GM12878 (cell line): ENCODE results near the gene IL1RAP. TPM values are rescaled to one million over a fixed set of nuclear protein-coding genes. Genes with fewer than 3 reads are reported as not detected.

Source experiments
- ATAC-seq: fragments of 200-7000 bp; cut with Tn5 transposase; 3 replicates; pipeline ENCODE4 v1.9.1; 2020; ENCODE audit warnings: mild to moderate bottlenecking, moderate library complexity
- BruUV-seq: library from RNA; stranded (reverse); fragments of 400-500 nt; replicated peaks from 2 replicates; lab custom pipeline; 2021; lab: Mats Ljungman, UMichigan
- CTCF ChIA-PET: fragments of 300-600 bp; sonication (Branson Sonifier 250); formaldehyde crosslinking; extraction: SDS; loops from one replicate; lab custom pipeline; 2021; ENCODE audit warnings: inconsistent platforms; lab: Yijun Ruan, JAX
- POLR2A ChIA-PET: fragments of 350-600 bp; formaldehyde crosslinking; extraction: SDS; loops from one replicate; lab custom pipeline; 2021; ENCODE audit warnings: inconsistent platforms; lab: Charles Lee
- RAD21 ChIA-PET: fragments of 300-600 bp; sonication (Branson Sonifier 250); formaldehyde crosslinking; loops from one replicate; lab custom pipeline; 2023; ENCODE audit warnings: antibody characterized with exemption; ENCODE audit not compliant: unreplicated experiment; lab: Charles Lee
- SMC1A ChIA-PET: fragments of 300-600 bp; sonication (Branson Sonifier 250); formaldehyde crosslinking; loops from one replicate; lab custom pipeline; 2023; ENCODE audit not compliant: unreplicated experiment, uncharacterized antibody; lab: Charles Lee
- DNase-seq: peaks from one replicate; pipeline ENCODE4 v3.0.0-alpha.2; 2011; ENCODE audit warnings: low read depth, low spot score
- FAIRE-seq: peaks from 3 replicates; lab custom pipeline; 2011; peaks lifted over from hg19 to GRCh38; lab: Jason Lieb, UNC
- H2AFZ ChIP-seq: 2 replicates; pipeline ENCODE4 v1.6.0; 2011; ENCODE audit warnings: low read depth, low read length, control low read depth; ENCODE audit not compliant: control insufficient read depth
- H3K27ac ChIP-seq: 2 replicates; pipeline ENCODE4 v1.5.1; 2011; ENCODE audit warnings: control low read depth; ENCODE audit not compliant: control insufficient read depth, insufficient read depth
- H3K27me3 ChIP-seq, 2 experiments: replicated peaks in 1 of 2; 2 replicates each; pipeline versions ENCODE4 v1.6.0 to v1.6.1; 2011; ENCODE audit warnings: low read length in 1 of 2; ENCODE audit not compliant: control insufficient read depth in 2 of 2, insufficient read depth in 2 of 2
- H3K36me3 ChIP-seq, 2 experiments: 2 replicates each; pipeline ENCODE4 v1.5.1; 2011; ENCODE audit warnings: low read length in 1 of 2; ENCODE audit not compliant: control insufficient read depth in 2 of 2, insufficient read depth in 2 of 2
- H3K4me1 ChIP-seq: 2 replicates; pipeline ENCODE4 v1.6.1; 2011; ENCODE audit warnings: mild to moderate bottlenecking, low read length, moderate library complexity, mixed read lengths; ENCODE audit not compliant: control insufficient read depth, insufficient read depth
- H3K4me2 ChIP-seq: 2 replicates; pipeline ENCODE4 v1.6.0; 2011; ENCODE audit warnings: control low read depth; ENCODE audit not compliant: control insufficient read depth, insufficient read depth
- H3K4me3 ChIP-seq: fragments of 200-600 bp; sonication (generic); 2 replicates; pipeline ENCODE4 v1.5.1; 2016
- H3K79me2 ChIP-seq: 2 replicates; pipeline ENCODE4 v1.6.0; 2011; ENCODE audit warnings: low read length; ENCODE audit not compliant: control insufficient read depth, insufficient read depth
- H3K9ac ChIP-seq: 2 replicates; pipeline ENCODE4 v1.8.0; 2011; ENCODE audit warnings: low read length, control low read depth, mixed read lengths; ENCODE audit not compliant: control insufficient read depth, insufficient read depth
- H3K9me3 ChIP-seq: replicated peaks from 3 replicates; pipeline ENCODE4 v1.5.1; 2011; ENCODE audit warnings: mild to moderate bottlenecking, low read length; ENCODE audit not compliant: control insufficient read depth, insufficient read depth
- H4K20me1 ChIP-seq: 2 replicates; pipeline ENCODE4 v1.6.0; 2011; ENCODE audit not compliant: control insufficient read depth, insufficient read depth
- BRCA1 ChIP-seq: IDR thresholded peaks from 2 replicates; pipeline ENCODE4 v1.6.1; 2011; ENCODE audit warnings: low read depth, low read length, improper control_type of control experiment
- CHD4 ChIP-seq: fragments of 200-600 bp; sonication (generic); IDR thresholded peaks from 2 replicates; pipeline ENCODE4 v1.6.1; 2016; ENCODE audit warnings: mild to moderate bottlenecking
- CREB1 ChIP-seq: IDR thresholded peaks from 2 replicates; pipeline ENCODE4 v1.6.1; 2012; ENCODE audit warnings: low read depth, mild to moderate bottlenecking, inconsistent platforms
- ETV6 ChIP-seq, 2 experiments: fragments of 450-650 bp in 1 of 2; IDR thresholded peaks in 1 of 2; conservative IDR thresholded peaks in 1 of 2; 2 replicates each; pipeline ENCODE4 v1.6.1; 2014; ENCODE audit warnings: antibody characterized with exemption in 1 of 2, borderline replicate concordance in 1 of 2, low read depth in 1 of 2, mild to moderate bottlenecking in 1 of 2, moderate library complexity in 1 of 2
- FOXK2 ChIP-seq: fragments of 450-650 bp; IDR thresholded peaks from 2 replicates; pipeline ENCODE4 v1.6.1; 2017; ENCODE audit warnings: mild to moderate bottlenecking, moderate library complexity
- MTA3 ChIP-seq: IDR thresholded peaks from 2 replicates; pipeline ENCODE4 v1.6.1; 2012; ENCODE audit warnings: low read length, inconsistent platforms, borderline replicate concordance
- NFIC ChIP-seq: IDR thresholded peaks from 2 replicates; pipeline ENCODE4 v1.6.1; 2012; ENCODE audit warnings: low read depth, mild to moderate bottlenecking, inconsistent platforms, low read length, moderate library complexity
- SMARCA5 ChIP-seq: fragments of 450-650 bp; IDR thresholded peaks from 2 replicates; pipeline ENCODE4 v1.6.1; 2017; ENCODE audit warnings: mild to moderate bottlenecking
- STAT3 ChIP-seq: IDR thresholded peaks from 2 replicates; pipeline ENCODE4 v1.6.1; 2011; ENCODE audit warnings: low read depth, low read length, improper control_type of control experiment
- YY1 ChIP-seq: IDR thresholded peaks from 2 replicates; pipeline ENCODE4 v1.6.1; 2011; ENCODE audit warnings: low read depth, mild to moderate bottlenecking, low read length
- WGBS: methylation state at CpG from one replicate; pipeline ENCODE4 v1.1.6; 2016; ENCODE audit warnings: low lambda C conversion rate; ENCODE audit not compliant: insufficient replicate concordance, insufficient coverage; ENCODE audit errors: missing lambda C conversion rate; 5-methylcytosine and 5-hydroxymethylcytosine counted together
- in situ Hi-C: fragments of 300-500 bp; cut with MboI; formaldehyde crosslinking; loops from 9 replicates; pipeline ENCODE4 v1.14.3; 2018; ENCODE audit warnings: mixed read lengths
- intact Hi-C: fragments of 100-400 bp; cut with micrococcal nuclease; formaldehyde crosslinking; loops from one replicate; pipeline ENCODE4 v1.14.2; 2022; ENCODE audit not compliant: unreplicated experiment
- polyA plus RNA-seq, 11 experiments: library from polyadenylated mRNA; depleted of rRNA in 4 of 11; unstranded in 6 of 11; stranded (reverse) in 5 of 11; fragments of >200 nt; fragmentation: Nextera tagmentation in 4 of 11; fragmentation: Illumina TruSeq in 1 of 11; extraction: Ambion mirVana in 4 of 11; extraction: Trizol in 1 of 11; gene quantifications; 1 replicate in 1 of 11; 2 replicates in 10 of 11; pipeline versions ENCODE4 v1.2.1 to v1.2.3, GENCODE V29; 2011 to 2016; ENCODE audit warnings: inconsistent platforms in 2 of 11, missing spikeins in 2 of 11, low read depth in 1 of 11
- total RNA-seq, 4 experiments: library from RNA; depleted of rRNA in 3 of 4; stranded (reverse); fragments of >200 nt in 3 of 4; fragmentation: Illumina TruSeq in 1 of 4; extraction: Trizol in 1 of 4; gene quantifications; 2 replicates each; pipeline versions ENCODE4 v1.2.1 to v1.2.3, GENCODE V29; 2013 to 2021
- TF ChIP-seq, protein P1 (sequence below): IDR thresholded peaks from 2 replicates; pipeline ENCODE4 v1.6.1; 2012; ENCODE audit warnings: improper control_type of control experiment, low read depth, low read length; ENCODE audit not compliant: insufficient replicate concordance
- TF ChIP-seq, protein P2 (sequence below): fragments of 450-650 bp; IDR thresholded peaks from 2 replicates; pipeline ENCODE4 v1.6.1; 2017; ENCODE audit warnings: mild to moderate bottlenecking, low read depth, inconsistent platforms; ENCODE audit not compliant: poor library complexity, severe bottlenecking
- TF ChIP-seq, protein P3 (sequence below): fragments of 450-650 bp; IDR thresholded peaks from 2 replicates; pipeline ENCODE4 v1.6.1; 2014; ENCODE audit warnings: mild to moderate bottlenecking
- TF ChIP-seq, protein P4 (sequence below): fragments of 450-650 bp; IDR thresholded peaks from 2 replicates; pipeline ENCODE4 v1.6.1; 2016; ENCODE audit warnings: mild to moderate bottlenecking

IL1RAP gene
- total and polyA plus RNA-seq, 10 of the 15 experiments (the other 5 are each of a cell fraction or from before 2014, with no cell fraction given): 0.17 to 1.0 (median 0.44) TPM; not detected in 1

DNA sequence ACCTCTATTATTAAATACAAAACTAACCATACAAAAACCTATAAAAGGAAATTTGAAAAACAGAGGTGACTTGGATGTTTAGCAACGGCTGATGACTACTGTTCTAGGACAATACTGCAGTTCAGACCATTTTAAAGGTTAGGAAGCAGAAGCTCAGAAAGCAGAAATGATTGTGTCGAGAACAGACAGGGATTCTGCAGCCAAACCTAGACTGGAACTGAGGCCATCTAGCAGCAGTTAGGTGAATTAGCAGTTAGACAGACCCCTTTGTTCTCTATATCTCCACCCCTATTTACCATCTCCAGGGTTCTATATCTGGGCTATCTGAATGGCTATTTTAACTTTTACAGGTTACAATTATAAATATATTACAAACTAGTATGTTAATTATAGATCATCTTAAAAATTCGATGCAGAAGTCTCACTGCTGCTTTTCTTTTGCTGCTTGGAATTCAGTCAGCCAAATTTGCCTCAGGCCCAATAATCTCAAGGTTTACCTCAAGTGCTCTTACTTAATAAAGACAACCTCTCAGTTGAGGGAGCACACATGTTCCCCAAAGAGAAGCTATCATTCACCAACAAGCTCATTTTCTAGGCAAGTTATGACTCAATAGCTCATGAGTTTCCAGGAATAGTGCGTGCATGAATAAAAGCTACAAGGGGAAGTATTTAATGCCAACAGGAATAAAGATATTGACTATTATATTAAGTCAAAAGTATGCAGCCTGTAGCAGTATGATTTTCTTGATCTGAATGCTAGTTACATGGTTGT, 9.3 kb upstream of the IL1RAP start:
- no peaks in the 10 kb centered on the region for H4K20me1 ChIP-seq
- H3K27ac ChIP-seq: no peak overlapping the region
- no peak overlapping the region for H3K4me2 ChIP-seq
- H3K27me3 ChIP-seq: no peaks in the 10 kb centered on the region; a peak in 2 of 4 replicates
- BruUV-seq: no TSS peak
- ChIA-PET CTCF (interaction anchor here (0.6 to 1.0 kb wide), 2 partner anchors 60 to 537 kb away, joined by 3 read pairs; no protein-coding TSS in a partner anchor), SMC1A (interaction anchor here (1.0 to 1.5 kb wide), 2 partner anchors 13 to 78 kb away, joined by 3 read pairs; no protein-coding TSS in a partner anchor), RAD21 (no interaction called here), POLR2A (no interaction called here)
- no peaks in the 10 kb centered on the region for H3K36me3 ChIP-seq
- no peak overlapping the region for H3K9ac ChIP-seq
- no peak overlapping the region for H2AFZ ChIP-seq
- FAIRE-seq (no peak), ATAC-seq (peak; percentile 45; the same call in 1 of the 3 replicates), DNase-seq (no peak)
- 0% methylated on average over 4 of the region's 4 CpGs for WGBS
- intact Hi-C loops: no loop called here
- H3K4me1 ChIP-seq: no peaks in the 10 kb centered on the region
- no peak overlapping the region for H3K4me3 ChIP-seq
- no peaks in the 10 kb centered on the region for H3K79me2 ChIP-seq
- H3K9me3 ChIP-seq: no peaks in the 10 kb centered on the region
- in situ Hi-C loops: no loop called here
- TF ChIP-seq, protein P1, sequence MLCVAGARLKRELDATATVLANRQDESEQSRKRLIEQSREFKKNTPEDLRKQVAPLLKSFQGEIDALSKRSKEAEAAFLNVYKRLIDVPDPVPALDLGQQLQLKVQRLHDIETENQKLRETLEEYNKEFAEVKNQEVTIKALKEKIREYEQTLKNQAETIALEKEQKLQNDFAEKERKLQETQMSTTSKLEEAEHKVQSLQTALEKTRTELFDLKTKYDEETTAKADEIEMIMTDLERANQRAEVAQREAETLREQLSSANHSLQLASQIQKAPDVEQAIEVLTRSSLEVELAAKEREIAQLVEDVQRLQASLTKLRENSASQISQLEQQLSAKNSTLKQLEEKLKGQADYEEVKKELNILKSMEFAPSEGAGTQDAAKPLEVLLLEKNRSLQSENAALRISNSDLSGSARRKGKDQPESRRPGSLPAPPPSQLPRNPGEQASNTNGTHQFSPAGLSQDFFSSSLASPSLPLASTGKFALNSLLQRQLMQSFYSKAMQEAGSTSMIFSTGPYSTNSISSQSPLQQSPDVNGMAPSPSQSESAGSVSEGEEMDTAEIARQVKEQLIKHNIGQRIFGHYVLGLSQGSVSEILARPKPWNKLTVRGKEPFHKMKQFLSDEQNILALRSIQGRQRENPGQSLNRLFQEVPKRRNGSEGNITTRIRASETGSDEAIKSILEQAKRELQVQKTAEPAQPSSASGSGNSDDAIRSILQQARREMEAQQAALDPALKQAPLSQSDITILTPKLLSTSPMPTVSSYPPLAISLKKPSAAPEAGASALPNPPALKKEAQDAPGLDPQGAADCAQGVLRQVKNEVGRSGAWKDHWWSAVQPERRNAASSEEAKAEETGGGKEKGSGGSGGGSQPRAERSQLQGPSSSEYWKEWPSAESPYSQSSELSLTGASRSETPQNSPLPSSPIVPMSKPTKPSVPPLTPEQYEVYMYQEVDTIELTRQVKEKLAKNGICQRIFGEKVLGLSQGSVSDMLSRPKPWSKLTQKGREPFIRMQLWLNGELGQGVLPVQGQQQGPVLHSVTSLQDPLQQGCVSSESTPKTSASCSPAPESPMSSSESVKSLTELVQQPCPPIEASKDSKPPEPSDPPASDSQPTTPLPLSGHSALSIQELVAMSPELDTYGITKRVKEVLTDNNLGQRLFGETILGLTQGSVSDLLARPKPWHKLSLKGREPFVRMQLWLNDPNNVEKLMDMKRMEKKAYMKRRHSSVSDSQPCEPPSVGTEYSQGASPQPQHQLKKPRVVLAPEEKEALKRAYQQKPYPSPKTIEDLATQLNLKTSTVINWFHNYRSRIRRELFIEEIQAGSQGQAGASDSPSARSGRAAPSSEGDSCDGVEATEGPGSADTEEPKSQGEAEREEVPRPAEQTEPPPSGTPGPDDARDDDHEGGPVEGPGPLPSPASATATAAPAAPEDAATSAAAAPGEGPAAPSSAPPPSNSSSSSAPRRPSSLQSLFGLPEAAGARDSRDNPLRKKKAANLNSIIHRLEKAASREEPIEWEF: no peak
- TF ChIP-seq CHD4 (no peak), NFIC (no peak), STAT3 (no peak), CREB1 (no peak), MTA3 (no peak), SMARCA5 (no peak), FOXK2 (no peak), ETV6 (conservative IDR thresholded peaks at IDR 0.05 in 1 of 2, IDR thresholded peaks at IDR 0.05 in 1 of 2; ENCODE audit: borderline replicate concordance in 1 of 2, low read depth in 1 of 2) (no peak), YY1 (no peak), BRCA1 (no peak)
- TF ChIP-seq, protein P2, sequence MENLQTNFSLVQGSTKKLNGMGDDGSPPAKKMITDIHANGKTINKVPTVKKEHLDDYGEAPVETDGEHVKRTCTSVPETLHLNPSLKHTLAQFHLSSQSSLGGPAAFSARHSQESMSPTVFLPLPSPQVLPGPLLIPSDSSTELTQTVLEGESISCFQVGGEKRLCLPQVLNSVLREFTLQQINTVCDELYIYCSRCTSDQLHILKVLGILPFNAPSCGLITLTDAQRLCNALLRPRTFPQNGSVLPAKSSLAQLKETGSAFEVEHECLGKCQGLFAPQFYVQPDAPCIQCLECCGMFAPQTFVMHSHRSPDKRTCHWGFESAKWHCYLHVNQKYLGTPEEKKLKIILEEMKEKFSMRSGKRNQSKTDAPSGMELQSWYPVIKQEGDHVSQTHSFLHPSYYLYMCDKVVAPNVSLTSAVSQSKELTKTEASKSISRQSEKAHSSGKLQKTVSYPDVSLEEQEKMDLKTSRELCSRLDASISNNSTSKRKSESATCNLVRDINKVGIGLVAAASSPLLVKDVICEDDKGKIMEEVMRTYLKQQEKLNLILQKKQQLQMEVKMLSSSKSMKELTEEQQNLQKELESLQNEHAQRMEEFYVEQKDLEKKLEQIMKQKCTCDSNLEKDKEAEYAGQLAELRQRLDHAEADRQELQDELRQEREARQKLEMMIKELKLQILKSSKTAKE: no peak
- TF ChIP-seq, protein P3, sequence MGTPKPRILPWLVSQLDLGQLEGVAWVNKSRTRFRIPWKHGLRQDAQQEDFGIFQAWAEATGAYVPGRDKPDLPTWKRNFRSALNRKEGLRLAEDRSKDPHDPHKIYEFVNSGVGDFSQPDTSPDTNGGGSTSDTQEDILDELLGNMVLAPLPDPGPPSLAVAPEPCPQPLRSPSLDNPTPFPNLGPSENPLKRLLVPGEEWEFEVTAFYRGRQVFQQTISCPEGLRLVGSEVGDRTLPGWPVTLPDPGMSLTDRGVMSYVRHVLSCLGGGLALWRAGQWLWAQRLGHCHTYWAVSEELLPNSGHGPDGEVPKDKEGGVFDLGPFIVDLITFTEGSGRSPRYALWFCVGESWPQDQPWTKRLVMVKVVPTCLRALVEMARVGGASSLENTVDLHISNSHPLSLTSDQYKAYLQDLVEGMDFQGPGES: no peak
- TF ChIP-seq, protein P4, sequence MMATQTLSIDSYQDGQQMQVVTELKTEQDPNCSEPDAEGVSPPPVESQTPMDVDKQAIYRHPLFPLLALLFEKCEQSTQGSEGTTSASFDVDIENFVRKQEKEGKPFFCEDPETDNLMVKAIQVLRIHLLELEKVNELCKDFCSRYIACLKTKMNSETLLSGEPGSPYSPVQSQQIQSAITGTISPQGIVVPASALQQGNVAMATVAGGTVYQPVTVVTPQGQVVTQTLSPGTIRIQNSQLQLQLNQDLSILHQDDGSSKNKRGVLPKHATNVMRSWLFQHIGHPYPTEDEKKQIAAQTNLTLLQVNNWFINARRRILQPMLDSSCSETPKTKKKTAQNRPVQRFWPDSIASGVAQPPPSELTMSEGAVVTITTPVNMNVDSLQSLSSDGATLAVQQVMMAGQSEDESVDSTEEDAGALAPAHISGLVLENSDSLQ: no peak
